ENCODE data around the gene KICS2.

DNA sequence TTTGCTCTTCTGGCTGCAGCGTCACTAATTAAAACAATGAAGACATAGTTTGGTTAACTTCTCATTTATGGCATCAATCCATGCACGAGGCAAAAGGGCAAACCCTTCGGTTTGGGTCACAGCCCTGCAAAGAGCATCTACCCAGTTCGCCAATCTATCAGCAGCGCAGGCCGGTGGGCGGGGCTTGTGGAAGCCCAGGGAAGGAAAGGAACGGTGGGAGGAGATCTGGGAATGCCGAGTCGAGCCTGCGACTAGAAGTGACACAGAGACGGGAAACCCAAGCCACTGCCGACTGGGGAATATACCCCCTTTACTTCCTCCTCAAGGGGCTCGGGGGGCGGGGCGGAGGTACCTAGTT, 466 bp downstream of the KICS2 start:
- TF ChIP-seq CTCF (IDR thresholded peaks at IDR 0.05) (no peak), POLR2A (IDR thresholded peaks at IDR 0.05) (no peak)
